Suppressor macrophage (primary cell): Measurements from ENCODE around the gene CXCR5.

Experiments
- DNase-seq, 4 experiments: peaks; one replicate each; pipeline ENCODE4 v3.0.0-alpha.2; 2020 to 2022

The CXCR5 gene

GRCh38 chr11:118914178-118914918, 30.7 kb downstream of the CXCR5 start:
- DNase-seq, result no peak

DNA sequence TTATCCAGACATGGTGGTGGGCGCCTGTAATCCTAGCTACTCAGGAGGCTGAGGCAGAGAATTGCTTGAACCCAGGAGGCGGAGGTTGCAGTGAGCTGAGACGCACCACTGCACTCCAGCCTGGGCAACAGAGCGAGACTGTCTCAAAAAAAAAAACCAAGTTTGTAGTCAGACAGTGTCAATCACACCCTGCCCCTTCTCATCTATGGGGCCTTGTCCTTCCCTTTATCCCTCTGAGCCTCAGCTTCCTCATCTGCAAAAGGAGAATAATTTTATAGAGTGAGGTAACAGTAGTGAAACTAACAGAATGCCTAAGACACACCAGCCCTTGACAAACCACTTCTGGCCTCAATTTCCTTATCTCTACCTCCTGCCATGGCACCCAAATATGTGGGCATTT, 31.3 kb downstream of the CXCR5 start:
- peak; percentile 29 to 62 (median 48) for DNase-seq

DNA sequence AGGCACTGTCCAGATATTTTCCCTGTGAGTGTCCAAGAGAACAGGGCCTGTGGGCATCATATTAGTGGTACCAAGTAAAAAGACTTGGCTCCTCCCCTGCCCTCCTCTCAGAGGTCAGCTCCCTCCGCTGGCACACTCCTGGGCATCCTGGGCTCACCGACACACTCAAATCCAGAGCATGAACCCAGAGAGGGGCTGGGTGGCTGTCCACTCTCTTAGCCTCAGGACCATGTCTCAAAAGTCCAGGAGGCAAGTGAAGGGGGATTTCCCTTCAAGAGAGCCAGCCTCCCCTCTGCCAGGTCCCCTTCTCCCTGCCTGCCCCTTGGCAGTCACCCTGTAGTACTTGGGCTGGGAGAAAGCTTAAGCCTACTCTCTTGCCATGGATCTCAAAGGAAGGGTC, 31.7 kb downstream of the CXCR5 start:
- DNase-seq, result no peak

DNA sequence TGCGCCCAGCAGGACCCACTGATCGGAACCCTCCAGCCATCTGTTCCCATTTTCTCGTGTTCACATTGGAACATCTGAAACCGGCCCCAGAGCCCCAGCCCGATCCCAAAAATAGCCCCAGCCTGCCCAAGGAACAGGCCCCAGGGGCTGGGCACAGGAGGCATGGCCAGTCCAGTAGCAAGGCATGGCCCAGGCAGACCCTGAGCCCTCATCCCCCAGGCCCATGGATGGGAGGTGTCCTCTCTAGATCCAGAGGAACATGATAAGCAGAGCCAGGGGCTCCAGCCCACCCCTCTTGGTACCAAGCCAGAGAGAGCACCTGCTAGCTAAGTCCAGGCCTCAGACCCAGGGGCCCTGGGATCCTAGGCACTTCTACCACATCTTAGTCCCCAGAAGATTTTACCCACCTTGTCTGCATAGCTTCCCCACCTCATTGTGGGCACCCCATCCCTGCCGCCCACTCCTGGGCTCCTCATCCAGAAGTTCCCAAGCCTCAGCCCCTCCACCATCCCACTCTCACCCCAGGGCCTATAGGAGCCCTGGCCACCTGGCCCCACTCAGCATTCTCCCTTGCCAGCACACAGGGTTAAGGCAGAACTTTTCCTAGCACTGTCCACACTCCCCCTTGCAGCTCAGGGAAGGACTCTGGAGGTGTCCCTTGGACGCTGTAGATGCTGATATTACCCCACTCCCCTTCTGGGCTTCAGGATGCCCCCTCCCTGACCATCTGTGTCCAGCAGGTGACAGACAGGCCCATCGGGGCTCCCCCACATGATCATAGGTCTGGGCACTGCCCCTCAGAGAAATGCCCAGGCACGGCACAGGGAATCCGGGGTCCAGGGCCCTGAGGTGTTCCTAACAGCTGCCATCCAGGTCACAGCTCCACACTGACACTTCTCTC, 32.5 kb downstream of the CXCR5 start:
- no peak for DNase-seq

GRCh38 chr11:118916842-118917388, 33.2 kb downstream of the CXCR5 start:
- no peak for DNase-seq

DNA sequence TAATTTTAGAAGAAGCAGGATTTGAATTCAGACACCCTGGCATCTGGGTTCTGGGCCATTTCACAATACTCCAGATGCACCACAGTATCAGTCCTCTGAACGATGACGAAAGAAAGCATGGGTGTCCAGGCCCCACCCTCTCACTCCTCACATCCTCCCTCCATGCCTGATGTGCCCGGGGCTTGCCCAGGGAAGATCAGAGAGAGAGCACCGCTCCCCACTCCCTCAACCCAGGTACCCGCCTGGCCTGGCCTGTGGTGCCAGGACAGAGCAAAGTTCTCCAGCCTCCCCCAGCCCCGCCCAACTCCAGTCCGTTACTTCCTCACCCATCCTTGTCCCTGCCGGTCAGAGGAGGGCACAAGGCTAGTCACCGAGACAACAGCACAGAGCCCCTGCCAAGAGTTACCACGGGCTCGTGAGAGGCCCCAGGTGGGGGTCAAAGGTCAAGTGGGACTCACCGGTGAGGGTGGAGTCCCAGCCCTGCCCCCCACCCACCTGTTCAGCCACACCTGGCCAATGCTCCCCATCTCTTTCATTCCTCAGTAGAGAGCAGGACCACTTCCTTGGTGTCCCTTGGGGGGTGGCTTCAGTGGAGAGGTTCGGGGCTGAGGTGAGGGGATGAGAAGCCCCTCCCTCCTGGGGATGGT, 33.9 kb downstream of the CXCR5 start:
- DNase-seq, result peak; percentile 44 to 79 (median 74)

- no peak for DNase-seq
These were observed 34.5 kb downstream of the CXCR5 start for GRCh38 chr11:118918128-118918685.

DNA sequence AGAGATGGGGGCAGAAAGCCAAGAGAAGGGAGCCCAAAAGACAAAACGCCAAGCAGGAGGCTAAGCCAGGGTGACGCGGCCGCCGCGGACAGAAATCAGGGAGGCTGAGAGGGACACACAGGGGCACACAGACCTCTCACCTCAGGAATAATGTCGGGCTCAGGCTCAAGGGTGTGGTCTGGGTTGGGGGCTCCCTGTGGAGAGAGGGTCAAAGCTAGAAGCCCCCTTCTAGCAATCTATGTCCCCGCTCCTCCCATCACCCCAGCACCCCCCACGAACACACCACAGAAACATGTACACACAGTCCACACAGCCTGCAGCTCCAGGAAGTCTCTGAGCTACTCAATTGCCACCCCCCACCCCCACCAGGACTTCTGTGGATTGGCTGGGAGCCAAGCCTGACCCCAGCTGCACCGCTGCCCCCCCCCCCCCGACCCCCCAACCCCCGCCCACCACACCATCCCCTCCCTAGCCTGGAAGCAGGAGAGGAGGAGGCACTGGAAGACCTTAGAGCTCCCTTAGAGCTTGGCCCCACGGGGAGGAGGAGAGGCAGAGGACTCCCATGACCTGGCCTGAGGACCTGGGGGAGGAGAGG, 35.1 kb downstream of the CXCR5 start:
- no peak for DNase-seq

DNA sequence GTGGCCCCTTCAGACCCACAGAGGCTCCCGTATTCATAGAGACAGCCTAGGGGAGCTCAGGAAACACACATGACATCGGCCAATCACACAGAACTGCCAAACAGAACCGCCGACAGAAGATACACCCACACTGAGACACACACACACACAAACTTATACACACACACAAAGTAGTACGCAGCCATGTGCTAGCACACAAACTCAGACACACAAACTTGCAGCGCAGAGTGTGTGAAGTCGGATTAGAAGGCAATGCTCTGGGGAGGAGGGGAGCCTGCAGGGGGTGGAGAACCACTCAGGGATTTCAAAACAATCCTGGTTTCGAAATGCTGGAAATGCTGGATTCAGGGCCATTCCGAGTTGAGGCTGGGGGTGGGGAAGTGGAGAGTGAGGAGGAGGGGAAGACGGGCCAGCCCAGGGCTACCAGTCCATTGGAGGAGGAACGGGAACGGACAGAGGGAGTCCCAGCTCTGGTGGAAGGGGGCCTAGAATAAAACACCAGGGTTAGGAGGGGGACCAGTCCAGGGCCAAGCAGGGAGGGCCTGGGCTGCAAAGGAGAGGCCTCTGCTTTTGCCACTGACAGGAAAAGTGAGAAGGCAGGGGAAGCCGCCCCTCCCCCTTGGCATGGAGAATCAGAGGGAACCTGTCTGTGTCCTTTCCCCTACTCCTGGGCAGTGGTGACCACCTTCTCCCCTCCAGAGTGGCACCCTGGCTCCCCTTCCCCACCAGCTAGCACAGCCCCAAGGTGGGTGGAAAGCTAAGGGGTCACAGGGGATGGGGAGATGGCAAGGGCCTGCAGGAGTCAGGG, 37.6 kb downstream of the CXCR5 start:
- peak; percentile 72 to 83 (median 81) for DNase-seq

DNA sequence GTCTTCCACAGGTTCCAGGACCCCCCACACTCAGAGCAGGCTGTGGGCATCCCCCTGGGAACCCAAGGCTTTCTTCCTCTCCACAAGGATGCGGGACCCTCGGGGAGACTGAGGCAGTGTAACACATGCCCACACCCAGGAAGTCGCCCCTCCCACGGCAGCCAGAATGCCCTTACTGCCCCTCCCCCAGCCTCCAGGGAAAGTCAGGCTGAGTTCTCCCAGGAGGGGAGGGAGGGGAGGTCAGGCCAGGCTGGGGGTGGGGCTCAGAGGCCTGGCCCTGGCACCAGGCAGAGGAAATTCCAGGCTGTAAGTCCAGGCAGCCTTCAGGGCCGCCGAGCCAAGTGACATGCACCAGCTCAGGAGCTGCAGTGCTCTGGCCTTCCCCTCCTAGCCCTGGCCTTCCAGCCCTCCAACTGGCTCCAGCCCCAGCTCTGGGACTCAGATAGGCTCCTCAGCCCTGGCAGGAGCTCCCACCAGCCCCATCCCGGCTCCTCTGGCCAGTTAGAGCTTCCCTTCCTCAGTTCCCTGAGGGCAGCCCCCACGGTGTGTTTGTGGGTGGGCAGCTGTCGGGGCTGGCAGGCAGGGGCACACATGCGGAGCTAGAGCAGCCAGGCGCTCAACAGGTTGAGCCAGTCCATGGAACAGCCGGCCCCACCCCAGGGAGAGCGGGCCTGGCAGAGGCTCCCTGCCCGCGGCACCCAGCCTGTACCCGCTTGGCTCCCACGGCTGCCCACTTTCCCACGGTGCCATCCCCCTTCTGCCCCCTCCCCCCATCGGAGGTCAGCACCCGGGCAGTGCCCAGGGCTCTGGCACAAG, 38.4 kb downstream of the CXCR5 start:
- DNase-seq, result peak in 1 of 4 experiments; percentile 33

- no peak for DNase-seq
These were observed 39.3 kb downstream of the CXCR5 start for GRCh38 chr11:118922745-118923627.

DNA sequence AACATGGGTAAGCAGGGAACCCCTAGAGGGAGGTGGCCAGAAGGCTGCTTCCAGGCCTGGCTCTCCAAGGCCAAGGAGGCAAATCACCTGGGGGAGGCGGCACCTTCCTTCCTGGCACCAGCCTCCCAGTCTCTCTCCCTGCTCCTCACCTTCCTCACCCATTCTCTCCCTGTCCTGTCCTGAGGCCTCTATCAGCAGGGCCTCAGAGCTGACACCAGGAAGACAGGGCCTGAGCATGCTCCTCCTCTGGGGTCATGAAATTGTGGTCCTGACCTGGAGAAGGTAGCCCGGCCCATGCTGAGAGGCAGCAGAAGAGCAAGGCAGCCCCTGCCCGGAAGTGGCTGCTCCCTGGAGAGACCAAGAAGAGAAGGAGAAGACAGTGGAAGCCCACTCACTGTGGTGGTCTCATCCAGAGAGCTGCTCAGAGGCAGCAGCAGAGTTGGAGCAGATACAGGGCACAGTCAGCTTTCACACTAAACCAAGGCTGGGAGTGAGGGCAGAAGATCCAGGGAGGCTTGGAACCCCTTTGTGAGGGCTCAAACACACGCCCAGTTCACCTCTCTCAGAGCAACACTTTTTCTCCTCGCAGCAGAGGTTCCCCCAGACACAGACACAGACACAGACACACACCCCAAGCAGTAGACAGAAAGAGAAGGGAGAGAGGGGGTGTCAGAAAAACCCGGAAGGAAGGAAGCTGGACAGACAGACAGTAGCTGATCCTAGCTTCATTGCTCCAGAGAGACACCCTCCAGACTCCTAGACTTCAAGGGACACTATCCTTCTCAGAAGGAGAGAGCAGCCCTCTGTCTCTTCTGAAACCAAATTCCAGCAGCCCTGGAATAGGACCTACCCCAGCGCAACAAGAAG, 40.3 kb downstream of the CXCR5 start:
- DNase-seq, result peak in 1 of 4 experiments; percentile 25

GRCh38 chr11:118924591-118925585, 41.2 kb downstream of the CXCR5 start:
- peak; percentile 25 to 71 (median 50) for DNase-seq

- DNase-seq, result no peak
These were observed 43.9 kb downstream of the CXCR5 start for GRCh38 chr11:118927554-118928100.

DNA sequence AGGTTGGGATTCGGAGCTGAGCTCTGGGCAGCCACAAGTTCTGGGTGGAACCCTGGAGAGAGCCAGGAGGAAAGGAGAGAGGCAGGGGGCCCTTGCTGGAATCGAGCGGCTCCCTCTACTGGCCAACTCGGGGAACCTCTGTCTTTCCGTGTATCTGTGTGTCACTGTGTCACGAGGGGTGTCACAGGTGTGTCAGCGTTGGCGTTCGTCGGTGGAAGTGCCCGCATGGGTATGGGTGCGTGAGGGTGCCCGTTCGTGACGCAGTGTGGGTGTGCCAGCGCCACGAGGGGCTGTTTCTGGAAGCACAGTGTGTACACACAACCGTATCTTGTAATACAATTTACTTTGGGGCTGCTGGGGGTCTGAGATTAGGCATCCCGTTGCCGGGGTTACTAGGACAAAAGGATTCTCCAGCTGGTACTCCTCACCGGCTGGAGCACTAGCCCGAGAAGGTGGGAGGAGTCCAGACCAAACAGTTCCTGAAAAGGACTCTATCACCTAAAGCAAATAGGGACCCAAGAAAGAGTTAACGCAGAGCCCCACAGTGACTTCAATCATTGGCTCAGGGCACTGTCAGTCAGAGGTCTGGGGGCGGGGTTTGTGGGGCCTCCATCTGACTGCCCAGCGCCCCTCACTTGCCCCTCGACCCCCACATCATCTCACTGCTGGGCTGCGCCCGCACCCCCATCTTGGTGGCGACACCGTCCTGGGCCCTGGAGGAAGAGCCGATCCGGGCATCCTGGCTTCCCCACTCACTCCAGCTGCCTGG, 44.6 kb downstream of the CXCR5 start:
- peak; percentile 82 to 90 (median 90) for DNase-seq
